HG02759 (cell line): Measurements from ENCODE around the gene KIF22.

Experiments
- ATAC-seq: cut with Tn5 transposase; IDR thresholded peaks from one replicate; pipeline ENCODE4 v1.9.1; 2021; ENCODE audit warnings: mild to moderate bottlenecking, moderate library complexity; ENCODE audit not compliant: unreplicated experiment

The KIF22 gene

DNA sequence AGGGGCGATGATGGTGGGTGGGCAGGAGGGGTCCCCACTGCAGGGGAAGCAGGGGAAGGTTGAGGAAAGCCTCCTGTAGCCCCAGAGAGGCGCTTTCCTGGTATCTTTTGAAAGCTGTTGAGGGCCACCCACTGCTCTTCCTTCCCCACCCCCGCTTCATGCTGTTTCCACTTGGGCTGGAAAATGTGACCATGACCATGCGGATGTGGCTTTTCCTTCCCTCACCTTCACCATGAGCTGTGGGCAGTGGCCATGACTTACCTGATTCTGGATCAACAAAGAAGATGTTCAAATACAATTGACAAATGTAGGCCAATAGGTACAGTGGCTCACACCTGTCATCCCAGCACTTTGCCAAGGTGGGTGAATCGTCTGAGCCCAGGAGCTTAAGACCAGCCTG lies 43.5 kb downstream of the KIF22 start:
- no peak for ATAC-seq

DNA sequence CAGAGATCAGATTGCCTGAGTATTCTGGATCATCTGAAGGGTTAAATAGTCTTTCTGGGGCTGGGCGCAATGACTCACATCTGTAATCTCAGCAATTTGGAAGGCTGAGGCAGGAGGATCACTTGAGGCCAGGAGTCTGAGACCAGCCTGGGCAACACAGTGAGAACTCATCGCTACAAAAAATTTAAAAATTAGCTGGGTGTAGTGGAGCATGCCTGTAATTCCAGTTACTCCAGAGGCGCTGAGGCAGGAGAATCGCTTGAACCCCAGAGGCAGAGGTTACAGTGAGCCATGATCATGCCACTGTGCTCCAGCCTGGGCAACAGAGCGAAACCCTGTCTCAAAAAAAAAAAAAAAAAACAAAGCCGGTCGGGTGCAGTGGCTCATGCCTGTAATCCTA lies 45.4 kb downstream of the KIF22 start:
- ATAC-seq = no peak

DNA sequence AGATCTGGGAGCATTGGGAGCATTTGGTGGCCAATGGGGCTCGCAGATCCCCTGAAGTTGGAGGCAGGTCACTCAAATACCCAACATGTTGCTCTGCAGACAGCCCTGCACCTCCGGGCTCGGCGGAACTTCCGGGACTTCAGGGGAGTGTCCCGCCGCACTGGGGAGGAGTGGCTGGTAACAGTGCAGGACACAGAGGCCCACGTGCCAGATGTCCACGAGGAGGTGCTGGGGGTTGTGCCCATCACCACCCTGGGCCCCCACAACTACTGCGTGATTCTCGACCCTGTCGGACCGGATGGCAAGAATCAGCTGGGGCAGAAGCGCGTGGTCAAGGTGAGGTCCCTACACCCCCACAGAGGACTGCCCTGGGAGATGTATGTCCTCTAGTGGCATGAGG lies 46.1 kb downstream of the KIF22 start:
- no peak for ATAC-seq

DNA sequence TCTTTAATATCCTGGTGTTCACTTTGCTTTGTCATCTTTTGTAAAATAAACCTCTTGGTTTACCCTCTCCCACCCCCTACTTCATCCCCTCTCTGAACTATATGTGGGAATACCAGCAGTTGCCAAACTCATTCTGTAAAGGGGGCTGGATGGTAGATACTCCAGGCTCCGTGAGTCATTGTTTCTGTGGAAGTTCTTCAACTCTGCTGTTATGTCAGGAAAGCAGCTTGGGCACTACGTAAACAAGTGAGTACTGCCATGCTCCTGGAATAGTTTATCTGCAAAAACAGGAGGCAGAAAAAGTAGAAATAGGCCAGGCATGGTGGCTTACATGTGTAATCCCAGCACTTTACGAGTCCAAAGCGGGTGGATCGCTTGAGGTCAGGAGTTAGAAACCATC lies 47.3 kb downstream of the KIF22 start:
- ATAC-seq = no peak

DNA sequence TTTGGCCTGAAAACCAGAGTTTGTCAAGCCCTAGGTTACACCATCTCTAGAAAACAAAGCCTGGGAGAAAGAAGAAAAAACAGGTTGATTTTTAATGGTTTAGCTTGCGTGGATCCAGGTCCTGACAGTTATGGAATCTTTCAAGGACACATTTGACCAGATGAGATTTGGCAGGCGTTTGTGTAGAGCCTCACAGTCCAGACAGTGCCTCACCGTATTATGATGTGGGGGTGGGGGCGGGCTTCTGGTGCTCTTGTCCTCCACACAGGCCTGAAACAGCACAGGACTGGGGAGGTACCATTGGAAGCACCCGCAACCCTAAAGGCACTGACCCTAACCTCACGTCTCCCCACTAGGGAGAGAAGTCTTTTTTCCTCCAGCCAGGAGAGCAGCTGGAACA lies 49.3 kb downstream of the KIF22 start:
- ATAC-seq = no peak

DNA sequence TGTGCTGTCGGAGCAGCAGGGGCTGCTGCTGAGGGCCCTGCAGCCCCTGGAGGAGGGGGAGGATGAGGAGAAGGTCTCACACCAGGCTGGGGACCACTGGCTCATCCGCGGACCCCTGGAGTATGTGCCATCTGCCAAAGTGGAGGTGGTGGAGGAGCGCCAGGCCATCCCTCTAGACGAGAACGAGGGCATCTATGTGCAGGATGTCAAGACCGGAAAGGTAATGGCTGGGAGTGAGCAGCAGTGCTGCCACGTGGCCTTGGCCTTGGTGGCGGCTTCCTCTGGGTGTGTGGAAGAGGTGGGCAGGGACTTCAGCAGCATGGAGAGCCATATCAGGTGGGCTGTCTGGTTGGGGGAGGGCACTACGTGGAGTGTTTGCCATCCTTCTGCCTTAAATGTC lies 49.7 kb downstream of the KIF22 start:
- no peak for ATAC-seq

DNA sequence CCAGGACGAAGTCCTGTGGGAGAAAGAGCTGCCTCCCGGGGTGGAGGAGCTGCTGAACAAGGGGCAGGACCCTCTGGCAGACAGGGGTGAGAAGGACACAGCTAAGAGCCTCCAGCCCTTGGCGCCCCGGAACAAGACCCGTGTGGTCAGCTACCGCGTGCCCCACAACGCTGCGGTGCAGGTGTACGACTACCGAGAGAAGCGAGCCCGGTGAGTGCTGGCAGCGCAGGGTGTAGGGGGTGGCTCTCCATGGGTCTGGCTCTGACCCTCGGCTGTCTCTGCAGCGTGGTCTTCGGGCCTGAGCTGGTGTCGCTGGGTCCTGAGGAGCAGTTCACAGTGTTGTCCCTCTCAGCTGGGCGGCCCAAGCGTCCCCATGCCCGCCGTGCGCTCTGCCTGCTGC lies 51.1 kb downstream of the KIF22 start:
- no peak for ATAC-seq

DNA sequence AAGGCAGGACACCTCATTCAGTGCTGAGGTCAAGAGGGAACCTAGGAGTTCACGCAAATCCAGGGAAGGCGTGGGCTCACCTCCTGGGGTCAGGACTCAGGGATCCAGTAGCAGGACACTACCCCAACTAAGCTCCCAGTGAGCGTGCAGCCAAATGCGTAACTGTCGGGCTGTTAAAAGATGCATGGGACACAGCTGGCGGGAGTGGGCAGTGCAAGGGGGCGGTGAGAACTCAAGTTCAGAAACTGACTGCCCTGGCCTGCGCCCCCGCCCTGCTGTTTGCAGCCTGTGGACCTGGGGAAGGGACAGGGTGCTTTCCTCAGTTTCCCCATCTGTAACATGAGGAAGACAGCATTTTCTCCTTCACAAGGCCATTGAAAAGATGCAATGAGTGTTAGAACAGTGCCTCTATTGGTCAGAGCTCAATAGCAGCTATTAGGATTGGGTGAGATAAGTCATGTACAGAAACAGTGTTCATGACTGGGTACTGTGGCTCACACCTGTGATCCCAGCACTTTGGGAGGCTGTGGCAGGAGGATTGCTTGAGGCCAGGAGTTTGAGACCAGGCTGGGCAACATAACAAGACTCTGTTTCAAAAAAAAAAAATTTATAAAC lies 52.3 kb downstream of the KIF22 start:
- no peak for ATAC-seq

DNA sequence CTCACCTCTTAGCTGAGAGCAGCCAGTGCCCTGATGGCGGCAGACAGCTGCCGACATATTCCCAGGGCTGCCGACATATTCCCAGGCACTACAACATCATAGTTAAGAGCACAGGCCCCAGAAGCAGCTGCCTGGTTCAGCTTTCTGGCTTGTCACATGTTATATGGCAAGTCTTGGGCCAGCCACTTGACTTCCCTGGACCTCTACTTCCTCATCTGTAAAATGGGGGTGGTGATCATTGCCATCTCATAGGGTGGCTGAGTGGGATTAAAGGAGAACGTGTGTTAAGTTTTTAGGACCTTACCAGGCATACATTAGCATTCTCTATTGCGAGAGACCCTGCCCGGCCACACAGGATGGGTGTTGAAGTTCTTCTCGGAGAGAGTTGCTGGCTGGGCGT lies 53.4 kb downstream of the KIF22 start:
- ATAC-seq = no peak

DNA sequence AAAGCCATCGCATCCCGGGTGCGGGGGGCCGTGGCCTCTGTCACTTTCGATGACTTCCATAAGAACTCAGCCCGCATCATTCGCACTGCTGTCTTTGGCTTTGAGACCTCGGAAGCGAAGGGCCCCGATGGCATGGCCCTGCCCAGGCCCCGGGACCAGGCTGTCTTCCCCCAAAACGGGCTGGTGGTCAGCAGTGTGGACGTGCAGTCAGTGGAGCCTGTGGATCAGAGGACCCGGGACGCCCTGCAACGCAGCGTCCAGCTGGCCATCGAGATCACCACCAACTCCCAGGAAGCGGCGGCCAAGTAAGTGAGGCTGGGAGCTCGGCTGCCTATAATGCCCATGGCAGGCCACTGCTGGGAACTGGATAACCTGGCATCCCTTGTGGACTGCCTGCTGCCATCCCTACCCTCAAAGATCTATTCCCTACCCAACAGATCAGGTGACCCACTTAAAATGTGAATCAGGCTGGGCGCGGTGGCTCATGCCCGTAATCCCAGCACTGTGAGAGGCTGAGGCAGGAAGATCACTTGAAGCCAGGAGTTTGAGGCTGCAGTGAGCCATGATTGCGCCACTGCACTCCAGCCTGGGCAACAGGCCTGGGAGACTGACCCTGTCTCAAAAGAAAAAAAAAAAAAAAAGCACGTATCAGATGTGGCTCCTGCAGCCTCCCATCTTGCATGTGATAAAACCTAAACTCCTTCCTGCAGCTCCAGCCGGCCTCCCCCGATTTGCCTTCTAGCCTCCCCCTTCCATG lies 54.2 kb downstream of the KIF22 start:
- ATAC-seq = no peak

DNA sequence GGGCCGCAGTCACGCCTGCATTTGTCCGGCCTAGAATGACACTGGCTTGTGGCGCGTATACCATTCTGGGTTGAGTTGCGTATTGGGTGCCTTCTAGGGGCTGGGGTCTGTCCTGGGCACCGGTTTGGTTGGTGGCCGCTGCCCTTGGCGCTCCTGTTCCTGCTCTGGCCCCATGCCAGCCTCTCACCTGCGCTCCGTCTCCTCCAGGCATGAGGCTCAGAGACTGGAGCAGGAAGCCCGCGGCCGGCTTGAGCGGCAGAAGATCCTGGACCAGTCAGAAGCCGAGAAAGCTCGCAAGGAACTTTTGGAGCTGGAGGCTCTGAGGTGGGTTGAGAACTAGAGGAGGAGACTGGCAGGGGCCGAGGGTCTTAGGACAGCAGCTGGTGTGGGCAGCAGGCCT lies 55.1 kb downstream of the KIF22 start:
- ATAC-seq = no peak

DNA sequence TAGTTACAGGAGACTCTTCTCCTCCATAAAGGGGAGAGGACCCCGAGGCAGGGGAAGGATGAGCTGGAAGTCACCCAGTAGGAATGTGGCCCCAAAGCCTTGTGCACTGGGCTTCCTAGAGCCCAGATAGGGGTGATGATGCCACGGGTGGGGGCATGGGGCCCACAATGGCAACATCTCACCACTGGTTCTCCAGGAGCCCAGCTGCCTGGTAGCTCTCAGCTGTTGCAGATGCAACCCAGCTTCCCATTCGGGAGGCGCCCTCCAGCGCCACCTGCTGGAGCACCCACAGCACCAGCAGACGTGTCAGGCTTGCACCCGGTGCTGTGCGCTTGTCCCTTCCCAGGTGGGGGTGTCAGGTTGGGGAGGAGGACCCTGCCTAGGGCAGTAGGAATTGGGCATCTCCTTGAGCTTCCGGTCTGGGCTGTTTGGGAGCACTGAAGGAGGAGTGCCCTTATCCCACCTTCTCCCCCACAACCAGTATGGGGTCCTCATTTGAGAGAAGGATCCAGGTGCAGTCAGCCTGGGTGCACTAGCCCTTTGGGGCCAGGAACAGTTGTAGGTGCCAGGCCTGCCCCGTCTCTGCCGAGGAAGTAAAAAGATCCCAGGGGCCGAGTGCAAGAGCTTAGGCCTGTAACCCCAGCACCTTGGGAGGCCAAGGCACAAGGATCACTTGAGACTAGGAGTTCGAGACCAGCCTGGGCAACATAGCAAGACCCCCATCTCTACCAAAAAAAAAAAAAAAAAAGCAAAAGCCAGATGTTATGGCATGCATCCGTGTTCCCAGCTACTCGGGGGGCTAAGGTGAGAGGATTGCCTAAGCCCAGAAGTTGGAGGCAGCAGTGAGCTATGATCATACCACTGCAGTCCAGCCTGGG lies 58.1 kb downstream of the KIF22 start:
- ATAC-seq = peak; percentile 60

DNA sequence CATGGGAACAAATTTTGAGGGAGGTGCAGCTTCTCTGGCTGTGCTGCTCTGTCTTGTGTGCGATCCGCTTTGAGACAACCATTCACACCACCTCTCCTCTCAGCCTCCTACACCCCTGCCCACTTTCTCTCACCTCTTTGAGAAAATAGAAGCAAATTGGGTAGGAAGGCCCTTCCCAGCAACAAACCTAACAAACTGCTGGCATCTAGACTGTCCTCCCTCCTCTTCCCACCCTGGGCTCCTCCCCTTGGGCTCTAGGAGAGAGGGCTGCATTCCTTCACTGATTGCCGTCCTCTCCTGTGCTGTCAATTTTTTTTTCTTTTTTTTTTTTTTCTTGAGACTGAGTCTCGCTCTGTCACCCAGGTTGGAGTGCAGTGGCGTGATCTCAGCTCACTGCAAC lies 59.0 kb downstream of the KIF22 start:
- ATAC-seq = no peak

DNA sequence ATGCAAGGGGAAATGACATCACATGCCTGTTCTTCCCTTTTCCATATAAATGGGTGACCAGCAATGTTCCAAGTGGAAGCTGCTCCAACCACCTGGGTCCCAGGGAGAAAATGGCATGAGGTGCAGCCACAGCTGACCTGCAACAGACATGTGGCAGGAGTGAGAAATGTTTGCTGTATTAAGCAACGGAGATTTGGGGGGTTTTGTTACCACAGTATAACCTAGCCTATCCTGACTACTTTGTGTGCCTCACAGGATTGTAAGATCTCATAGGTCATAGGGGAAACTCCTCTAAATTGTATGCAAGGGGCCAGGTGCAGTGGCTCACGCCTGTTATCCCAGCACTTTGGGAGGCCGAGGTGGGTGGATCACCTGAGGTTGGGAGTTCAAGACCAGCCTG lies 60.4 kb downstream of the KIF22 start:
- ATAC-seq = no peak

DNA sequence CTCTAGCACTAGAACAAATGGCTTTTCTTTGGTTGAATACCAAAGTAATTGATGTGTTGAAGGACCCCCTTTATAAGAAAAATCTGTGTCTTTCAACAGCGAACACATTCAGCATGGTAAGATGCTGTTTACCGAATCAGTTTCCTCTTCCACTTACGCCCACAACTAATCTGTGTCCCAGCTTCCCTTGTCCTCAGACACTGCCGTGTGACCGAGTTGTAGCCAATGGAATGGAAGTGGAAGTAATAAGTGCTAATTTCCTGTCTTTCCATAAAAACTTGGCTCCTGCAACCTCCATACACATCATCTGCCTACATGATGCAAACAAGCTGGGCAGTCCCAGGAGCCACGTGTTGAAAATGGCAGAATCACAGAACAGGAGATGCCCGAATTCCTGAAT lies 62.1 kb downstream of the KIF22 start:
- no peak for ATAC-seq

DNA sequence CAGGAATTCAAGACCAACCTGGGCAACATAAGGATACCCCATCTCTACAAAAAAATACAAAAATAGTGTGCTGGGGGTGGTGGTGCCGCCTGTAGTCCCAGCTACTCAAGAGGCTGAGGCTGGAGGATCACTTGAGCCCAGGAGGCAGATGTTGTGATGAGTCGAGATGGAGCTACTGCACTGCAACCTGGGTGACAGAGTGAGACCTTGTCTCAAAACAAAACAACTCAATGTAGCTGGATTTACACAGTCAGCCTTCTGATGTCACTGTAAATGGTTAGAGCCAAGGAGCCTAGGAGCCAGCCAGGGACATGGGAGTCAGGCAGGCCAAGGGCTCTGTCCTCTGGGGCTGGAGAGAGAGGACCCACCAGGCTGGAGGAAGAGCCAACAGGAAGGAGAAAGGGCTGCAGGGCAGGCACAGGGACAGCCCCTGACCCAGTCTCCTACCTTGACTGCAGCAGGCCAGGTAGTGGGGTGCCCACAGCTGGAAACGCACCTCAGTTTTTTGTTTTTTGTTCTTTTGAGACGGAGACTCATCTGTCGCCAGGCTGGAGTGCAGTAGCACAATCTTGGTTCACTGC lies 64.1 kb downstream of the KIF22 start:
- no peak for ATAC-seq
